ENCODE results near the gene CLEC2A. TPM values are rescaled to one million over a fixed set of nuclear protein-coding genes. Genes with fewer than 3 reads are reported as not detected.

The CLEC2A gene
- polyA plus RNA-seq, 2 of the 4 experiments (the other 2 are of a cell fraction): not detected

GRCh38 chr12:9969673-9970072, 37.5 kb upstream of the CLEC2A start (continued):
- TF ChIP-seq HMGXB4 (CRISPR knock-in tag; IDR thresholded peaks at IDR 0.05; ENCODE audit: borderline replicate concordance) (no peak), CEBPB (IDR thresholded peaks at IDR 0.05) (no peak)

GRCh38 chr12:9961901-9962300, 29.7 kb upstream of the CLEC2A start:
- POLR2A ChIA-PET: no interaction called here
- DNase-seq (ENCODE audit: low read depth in 1 of 2, low spot score in 1 of 2): no peak
- CTCF ChIA-PET: no interaction called here
- no peak for FAIRE-seq
- TF ChIP-seq CBX2 (IDR thresholded peaks at IDR 0.05; ENCODE audit: borderline replicate concordance, low read depth) (no peak), NR3C1 (IDR thresholded peaks at IDR 0.05) (no peak), GATA3 (IDR thresholded peaks at IDR 0.05; ENCODE audit: borderline replicate concordance) (no peak), ZC3H11A (IDR thresholded peaks at IDR 0.05) (no peak), MYC (IDR thresholded peaks at IDR 0.05; ENCODE audit: borderline replicate concordance, low read length) (no peak), RCOR1 (IDR thresholded peaks at IDR 0.05; ENCODE audit: low read depth, low read length) (no peak)
- TF ChIP-seq, protein P1, sequence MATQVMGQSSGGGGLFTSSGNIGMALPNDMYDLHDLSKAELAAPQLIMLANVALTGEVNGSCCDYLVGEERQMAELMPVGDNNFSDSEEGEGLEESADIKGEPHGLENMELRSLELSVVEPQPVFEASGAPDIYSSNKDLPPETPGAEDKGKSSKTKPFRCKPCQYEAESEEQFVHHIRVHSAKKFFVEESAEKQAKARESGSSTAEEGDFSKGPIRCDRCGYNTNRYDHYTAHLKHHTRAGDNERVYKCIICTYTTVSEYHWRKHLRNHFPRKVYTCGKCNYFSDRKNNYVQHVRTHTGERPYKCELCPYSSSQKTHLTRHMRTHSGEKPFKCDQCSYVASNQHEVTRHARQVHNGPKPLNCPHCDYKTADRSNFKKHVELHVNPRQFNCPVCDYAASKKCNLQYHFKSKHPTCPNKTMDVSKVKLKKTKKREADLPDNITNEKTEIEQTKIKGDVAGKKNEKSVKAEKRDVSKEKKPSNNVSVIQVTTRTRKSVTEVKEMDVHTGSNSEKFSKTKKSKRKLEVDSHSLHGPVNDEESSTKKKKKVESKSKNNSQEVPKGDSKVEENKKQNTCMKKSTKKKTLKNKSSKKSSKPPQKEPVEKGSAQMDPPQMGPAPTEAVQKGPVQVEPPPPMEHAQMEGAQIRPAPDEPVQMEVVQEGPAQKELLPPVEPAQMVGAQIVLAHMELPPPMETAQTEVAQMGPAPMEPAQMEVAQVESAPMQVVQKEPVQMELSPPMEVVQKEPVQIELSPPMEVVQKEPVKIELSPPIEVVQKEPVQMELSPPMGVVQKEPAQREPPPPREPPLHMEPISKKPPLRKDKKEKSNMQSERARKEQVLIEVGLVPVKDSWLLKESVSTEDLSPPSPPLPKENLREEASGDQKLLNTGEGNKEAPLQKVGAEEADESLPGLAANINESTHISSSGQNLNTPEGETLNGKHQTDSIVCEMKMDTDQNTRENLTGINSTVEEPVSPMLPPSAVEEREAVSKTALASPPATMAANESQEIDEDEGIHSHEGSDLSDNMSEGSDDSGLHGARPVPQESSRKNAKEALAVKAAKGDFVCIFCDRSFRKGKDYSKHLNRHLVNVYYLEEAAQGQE (IDR thresholded peaks at IDR 0.05): no peak
- 41% methylated on average over 3 of the region's 3 CpGs for WGBS (ENCODE audit: missing lambda C conversion rate)
- no peak overlapping the region for H3K27ac ChIP-seq
- ATAC-seq: no peak
- H3K4me3 ChIP-seq: no peak overlapping the region
- no peaks in the 10 kb centered on the region for H3K9me3 ChIP-seq
- no peak overlapping the region for H3K4me2 ChIP-seq
- no peaks in the 10 kb centered on the region for H3K4me1 ChIP-seq

- TF ChIP-seq SREBF2 (IDR thresholded peaks at IDR 0.05) (no peak), POLR2AphosphoS2 (conservative IDR thresholded peaks at IDR 0.05; ENCODE audit: low read length) (no peak), TP53 (CRISPR knock-in tag; IDR thresholded peaks at IDR 0.05) (no peak), KDM1A (IDR thresholded peaks at IDR 0.05; ENCODE audit: low read depth) (no peak), MAFK (IDR thresholded peaks at IDR 0.05; ENCODE audit: partially characterized antibody) (no peak), RCOR1 (IDR thresholded peaks at IDR 0.05; ENCODE audit: low read depth, low read length) (no peak)
- TF ChIP-seq, protein P2, sequence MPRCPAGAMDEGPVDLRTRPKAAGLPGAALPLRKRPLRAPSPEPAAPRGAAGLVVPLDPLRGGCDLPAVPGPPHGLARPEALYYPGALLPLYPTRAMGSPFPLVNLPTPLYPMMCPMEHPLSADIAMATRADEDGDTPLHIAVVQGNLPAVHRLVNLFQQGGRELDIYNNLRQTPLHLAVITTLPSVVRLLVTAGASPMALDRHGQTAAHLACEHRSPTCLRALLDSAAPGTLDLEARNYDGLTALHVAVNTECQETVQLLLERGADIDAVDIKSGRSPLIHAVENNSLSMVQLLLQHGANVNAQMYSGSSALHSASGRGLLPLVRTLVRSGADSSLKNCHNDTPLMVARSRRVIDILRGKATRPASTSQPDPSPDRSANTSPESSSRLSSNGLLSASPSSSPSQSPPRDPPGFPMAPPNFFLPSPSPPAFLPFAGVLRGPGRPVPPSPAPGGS (IDR thresholded peaks at IDR 0.05): no peak
- TF ChIP-seq, protein P3, sequence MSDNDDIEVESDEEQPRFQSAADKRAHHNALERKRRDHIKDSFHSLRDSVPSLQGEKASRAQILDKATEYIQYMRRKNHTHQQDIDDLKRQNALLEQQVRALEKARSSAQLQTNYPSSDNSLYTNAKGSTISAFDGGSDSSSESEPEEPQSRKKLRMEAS (IDR thresholded peaks at IDR 0.05): no peak
- ATAC-seq (no peak), DNase-seq (ENCODE audit: low read depth in 1 of 2, low spot score in 1 of 2) (no peak), FAIRE-seq (no peak)
- H3K27ac ChIP-seq: no peak overlapping the region
- POLR2A ChIA-PET: no interaction called here
- H3K4me1 ChIP-seq: no peaks in the 10 kb centered on the region
- H3K4me3 ChIP-seq: no peak overlapping the region
- no peak overlapping the region for H3K4me2 ChIP-seq
- H3K9me3 ChIP-seq: no peaks in the 10 kb centered on the region
- CTCF ChIA-PET: no interaction called here
- WGBS (ENCODE audit: missing lambda C conversion rate): 86% methylated on average over 3 of the region's 3 CpGs
These were observed 28.9 kb upstream of the CLEC2A start for GRCh38 chr12:9961106-9961505.
